ENCODE results near the gene ERBB3.

GRCh38 chr12:56078931-56079722 lies 838 bp upstream of the ERBB3 start:
- TF ChIP-seq CTCF (IDR thresholded peaks at IDR 0.05; ENCODE audit: control extremely low read depth in 1 of 3, insufficient read depth in 1 of 3, low read depth in 1 of 3, low read length in 3 of 3) (peak; percentile 73 to 81 (median 78)), CREB1 (IDR thresholded peaks at IDR 0.05) (0 out of 2 replicates have a peak, but pooled peaks have one; percentile 35), ZNF274 (IDR thresholded peaks at IDR 0.05; ENCODE audit: borderline replicate concordance, extremely low read depth, low read length) (no peak), BACH1 (IDR thresholded peaks at IDR 0.05; ENCODE audit: low read length) (peak; percentile 60; the same call in 1 of the 2 replicates), SIN3A (conservative IDR thresholded peaks at IDR 0.05 in 1 of 2, IDR thresholded peaks at IDR 0.05 in 1 of 2; ENCODE audit: low read depth in 1 of 2, low read length in 2 of 2) (no peak), POLR2AphosphoS5 (IDR thresholded peaks at IDR 0.05; ENCODE audit: low read depth, low read length) (0 out of 2 replicates have a peak, but pooled peaks have one; percentile 65), CEBPB (IDR thresholded peaks at IDR 0.05; ENCODE audit: low read depth, low read length) (no peak), EP300 (IDR thresholded peaks at IDR 0.05; ENCODE audit: borderline replicate concordance in 1 of 2, low read depth in 2 of 2, low read length in 2 of 2) (0 out of 3 replicates have a peak, but pooled peaks of 1 of the 2 experiments have one; percentile 38), SIX5 (IDR thresholded peaks at IDR 0.05; ENCODE audit: low read depth, low read length) (no peak), POU5F1 (IDR thresholded peaks at IDR 0.05; ENCODE audit: low read depth, low read length) (no peak)

All from H1 (cell line).